Measurements from ENCODE around the gene ZNF444. TPM values are rescaled to one million over a fixed set of nuclear protein-coding genes. Genes with fewer than 3 reads are reported as not detected.

The ZNF444 gene
- total and polyA plus RNA-seq, 2 of the 4 experiments (the other 2 are of a cell fraction), result 2.5 to 20.3 TPM

DNA sequence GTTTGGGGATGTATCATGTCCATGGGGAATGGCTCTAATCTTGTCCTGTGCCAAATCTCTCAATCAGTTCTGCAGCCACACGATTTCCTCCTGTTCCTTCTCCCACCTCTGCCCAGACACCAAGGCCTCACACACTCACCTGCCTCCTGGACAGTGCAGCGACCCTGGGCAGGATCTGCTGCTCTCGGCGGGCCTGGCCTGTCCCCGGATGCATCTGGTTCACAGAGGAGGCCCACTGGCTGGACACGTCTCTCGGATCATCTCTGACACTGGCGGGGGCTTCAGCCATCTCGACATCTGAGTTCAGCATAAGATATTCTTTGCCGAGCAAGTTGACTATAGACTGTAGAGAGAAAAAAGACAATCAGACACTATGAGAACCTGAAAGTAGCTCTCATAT, 50.6 kb downstream of the ZNF444 start:
- H4K5ac ChIP-seq (ENCODE audit: low read depth, low read length), result no peak overlapping the region
- DNase-seq (no peak), ATAC-seq (ENCODE audit: low read depth) (no peak)
- TF ChIP-seq FOS (IDR thresholded peaks at IDR 0.05; ENCODE audit: low read depth, low read length) (no peak), CEBPB (IDR thresholded peaks at IDR 0.05; ENCODE audit: low read depth, low read length) (no peak), RCOR1 (IDR thresholded peaks at IDR 0.05; ENCODE audit: insufficient replicate concordance, low read length) (no peak), CHD1 (IDR thresholded peaks at IDR 0.05; ENCODE audit: low read depth, low read length) (no peak), RAD21 (IDR thresholded peaks at IDR 0.05; ENCODE audit: low read length) (no peak), POLR2A (IDR thresholded peaks at IDR 0.05; ENCODE audit: low read depth, low read length) (no peak), BHLHE40 (IDR thresholded peaks at IDR 0.05; ENCODE audit: low read depth, low read length) (no peak)
- TF ChIP-seq, protein P1, sequence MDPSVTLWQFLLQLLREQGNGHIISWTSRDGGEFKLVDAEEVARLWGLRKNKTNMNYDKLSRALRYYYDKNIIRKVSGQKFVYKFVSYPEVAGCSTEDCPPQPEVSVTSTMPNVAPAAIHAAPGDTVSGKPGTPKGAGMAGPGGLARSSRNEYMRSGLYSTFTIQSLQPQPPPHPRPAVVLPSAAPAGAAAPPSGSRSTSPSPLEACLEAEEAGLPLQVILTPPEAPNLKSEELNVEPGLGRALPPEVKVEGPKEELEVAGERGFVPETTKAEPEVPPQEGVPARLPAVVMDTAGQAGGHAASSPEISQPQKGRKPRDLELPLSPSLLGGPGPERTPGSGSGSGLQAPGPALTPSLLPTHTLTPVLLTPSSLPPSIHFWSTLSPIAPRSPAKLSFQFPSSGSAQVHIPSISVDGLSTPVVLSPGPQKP (IDR thresholded peaks at IDR 0.05; ENCODE audit: borderline replicate concordance, low read depth, low read length), result no peak
- TF ChIP-seq, protein P2, sequence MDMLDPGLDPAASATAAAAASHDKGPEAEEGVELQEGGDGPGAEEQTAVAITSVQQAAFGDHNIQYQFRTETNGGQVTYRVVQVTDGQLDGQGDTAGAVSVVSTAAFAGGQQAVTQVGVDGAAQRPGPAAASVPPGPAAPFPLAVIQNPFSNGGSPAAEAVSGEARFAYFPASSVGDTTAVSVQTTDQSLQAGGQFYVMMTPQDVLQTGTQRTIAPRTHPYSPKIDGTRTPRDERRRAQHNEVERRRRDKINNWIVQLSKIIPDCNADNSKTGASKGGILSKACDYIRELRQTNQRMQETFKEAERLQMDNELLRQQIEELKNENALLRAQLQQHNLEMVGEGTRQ (IDR thresholded peaks at IDR 0.05; ENCODE audit: low read depth, low read length), result no peak
- POLR2A ChIA-PET (ENCODE audit: unreplicated experiment), result no interaction called here
- no peak overlapping the region for H3K18ac ChIP-seq (ENCODE audit: low read depth, low read length)
- intact Hi-C loops (cut with micrococcal nuclease), result no loop called here
- no peak overlapping the region for H3K4me2 ChIP-seq (ENCODE audit: low read depth, low read length)
- no peaks in the 10 kb centered on the region for H3K4me1 ChIP-seq (ENCODE audit: control insufficient read depth, insufficient read depth, low read length)
- dilution Hi-C loops (cut with HindIII; ENCODE audit: low sequenced_read_pairs, unreplicated experiment), result no loop called here
- no peak overlapping the region for H2BK20ac ChIP-seq (ENCODE audit: low read depth, low read length)
- H3K9ac ChIP-seq (ENCODE audit: low read depth, low read length), result no peak overlapping the region
- H4K20me1 ChIP-seq (ENCODE audit: insufficient read depth, low read length), result no peaks in the 10 kb centered on the region
- H2BK5ac ChIP-seq (ENCODE audit: low read depth, low read length, poor library complexity, severe bottlenecking), result no peak overlapping the region
- H3K4me3 ChIP-seq (ENCODE audit: insufficient read depth, low read depth, low read length), result no peak overlapping the region
- H2AK9ac ChIP-seq (replicated peaks; ENCODE audit: low read depth, low read length, poor library complexity), result no peak overlapping the region
- no peak overlapping the region for H4K8ac ChIP-seq (ENCODE audit: low read depth in 2 of 2, low read length in 2 of 2)
- H4K91ac ChIP-seq (ENCODE audit: insufficient read depth, low read depth, low read length), result no peak overlapping the region
- no peak overlapping the region for H3K23ac ChIP-seq (ENCODE audit: low read depth, low read length)
- H3K14ac ChIP-seq (replicated peaks; ENCODE audit: low read depth, low read length), result no peak overlapping the region
- no peak overlapping the region for H2AFZ ChIP-seq (replicated peaks; ENCODE audit: low read length, poor library complexity)
- no peaks in the 10 kb centered on the region for H3K36me3 ChIP-seq (ENCODE audit: control insufficient read depth, insufficient read depth, low read length)
- H3K4ac ChIP-seq (ENCODE audit: low read depth, low read length), result no peak overlapping the region
- H3K27ac ChIP-seq (ENCODE audit: insufficient read depth, low read length), result no peak overlapping the region
- H2AK5ac ChIP-seq (ENCODE audit: low read depth, low read length), result no peak overlapping the region
- BruUV-seq (replicated peaks), result no TSS peak
- H3K27me3 ChIP-seq (ENCODE audit: control insufficient read depth, insufficient read depth, low read length), result no peaks in the 10 kb centered on the region
- no peak overlapping the region for H3K56ac ChIP-seq (ENCODE audit: extremely low read depth, insufficient read depth, low read length)
- peaks cover under 1% of the 10 kb centered on the region; the same call in 1 of the 2 replicates for H3K9me3 ChIP-seq (ENCODE audit: control insufficient read depth, insufficient read depth, low read length)
- 8% methylated on average over 2 of the region's 10 CpGs; no CpG with 5 or more reads in 1 of the 2 experiments for WGBS, 2 experiments (ENCODE audit: extremely low coverage in 2 of 2, insufficient read length in 1 of 2)
- H2BK120ac ChIP-seq (ENCODE audit: low read depth, low read length), result no peak overlapping the region
- no peak overlapping the region for H2BK15ac ChIP-seq (ENCODE audit: low read depth, low read length)
- CTCF ChIA-PET, result no interaction called here
- in situ Hi-C loops (cut with MboI; ENCODE audit: low sequenced_read_pairs), result no loop called here
- no peaks in the 10 kb centered on the region for H3K79me1 ChIP-seq (ENCODE audit: low read depth in 1 of 2, low read length in 2 of 2)
- no peaks in the 10 kb centered on the region for H3K9me1 ChIP-seq (ENCODE audit: insufficient read depth, low read length)
